ENCODE measurements around the gene WFIKKN2.
A peak's percentile ranks its signal among the peaks of the same experiment; 100 is the strongest.

The WFIKKN2 gene

DNA sequence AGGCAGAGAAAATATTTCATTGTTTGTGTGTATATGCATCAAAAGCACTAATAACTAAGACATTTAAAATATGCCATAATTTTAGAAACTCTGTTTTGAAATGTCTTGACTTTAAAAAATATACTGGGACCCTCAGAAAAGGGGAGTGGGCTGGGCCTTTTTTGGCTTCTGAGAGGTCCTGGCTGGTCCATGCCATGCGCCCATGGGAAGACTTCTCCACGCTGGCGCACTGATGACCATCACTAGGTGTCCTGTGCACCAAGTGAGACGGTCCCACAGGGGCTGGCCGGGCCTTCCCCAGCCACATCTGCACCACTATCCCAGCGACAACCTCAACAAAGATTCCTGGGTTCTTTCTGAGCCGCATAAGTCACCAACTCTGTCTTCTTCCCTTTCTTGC lies 27.0 kb upstream of the WFIKKN2 start:
- DNase-seq (ENCODE audit: low spot score) = no peak

DNA sequence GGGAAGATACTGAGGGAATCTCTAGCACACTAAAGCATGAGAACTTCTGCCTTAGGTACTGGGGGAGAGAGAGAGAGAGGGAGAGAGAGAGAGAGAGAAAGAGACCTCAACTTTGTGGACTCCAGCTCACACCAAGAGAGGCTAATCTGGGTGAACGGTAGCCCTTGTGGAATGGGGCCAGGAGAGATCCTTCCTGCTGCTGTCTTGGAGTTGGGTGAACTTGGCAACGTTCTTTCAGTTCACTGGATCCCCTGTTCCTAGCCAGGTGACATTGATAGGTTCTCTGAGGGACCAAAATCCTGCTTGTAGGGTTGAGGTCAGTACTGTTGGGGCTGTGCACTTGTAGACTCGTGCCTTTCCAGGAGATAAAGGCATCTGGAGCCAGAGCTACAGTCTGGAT lies 26.5 kb upstream of the WFIKKN2 start:
- DNase-seq (ENCODE audit: low spot score) = no peak

DNA sequence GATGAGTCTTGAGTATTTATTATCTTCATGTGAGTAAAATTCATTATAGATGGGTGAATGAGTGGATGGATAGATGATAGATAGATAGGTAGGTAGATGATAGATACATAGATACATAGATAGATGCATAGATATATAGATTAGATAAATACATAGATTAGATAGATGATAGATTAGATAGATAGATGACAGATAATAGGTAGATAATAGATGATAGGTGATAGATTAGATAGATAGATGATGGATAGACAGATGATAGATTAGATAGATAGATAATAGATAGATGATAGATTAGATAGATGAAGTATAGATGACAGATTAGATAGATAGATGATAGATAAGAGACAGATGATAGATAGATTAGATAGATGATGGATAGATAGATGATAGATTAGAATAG lies 21.8 kb upstream of the WFIKKN2 start:
- no peak for DNase-seq (ENCODE audit: low spot score)

DNA sequence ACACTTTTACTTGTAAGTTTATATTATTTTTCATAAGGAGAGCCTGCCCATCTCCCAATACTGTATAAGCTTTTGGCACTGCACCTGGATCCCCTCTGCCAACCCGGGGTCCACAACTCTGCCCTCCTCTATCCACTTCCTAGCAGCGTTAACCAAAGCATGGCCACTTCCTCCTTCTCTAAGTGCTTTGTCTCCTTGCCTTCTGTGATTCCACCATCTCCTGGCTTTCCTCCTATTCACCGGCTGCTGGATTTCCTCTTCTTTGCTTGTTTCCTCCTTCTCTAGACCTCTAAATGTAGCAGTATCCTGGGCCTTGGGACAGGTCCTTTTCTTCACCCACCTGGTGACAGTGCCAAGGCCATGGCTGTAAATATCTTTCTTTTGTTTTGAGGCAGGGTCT lies 20.0 kb upstream of the WFIKKN2 start:
- no peak for DNase-seq (ENCODE audit: low spot score)

DNA sequence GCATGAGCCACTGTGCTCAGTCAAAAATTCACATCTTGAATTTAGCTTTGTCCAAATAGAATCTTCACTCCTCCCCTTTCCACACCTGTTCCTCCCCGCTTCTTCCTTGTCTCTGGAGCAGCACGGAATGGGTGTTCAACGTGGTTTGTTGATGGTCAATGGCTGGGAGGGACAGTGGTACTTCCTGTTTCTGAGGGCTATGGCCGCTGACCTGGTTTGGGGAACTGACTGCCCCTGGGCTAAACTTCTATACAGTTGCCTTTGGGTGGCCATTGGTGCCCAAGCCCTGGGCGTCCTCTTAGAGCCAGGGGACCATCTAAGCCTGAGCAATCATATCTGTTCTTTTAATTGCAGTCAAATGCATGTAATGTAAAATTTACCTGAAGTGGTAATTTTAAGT lies 19.1 kb upstream of the WFIKKN2 start:
- DNase-seq (ENCODE audit: low spot score) = no peak

DNA sequence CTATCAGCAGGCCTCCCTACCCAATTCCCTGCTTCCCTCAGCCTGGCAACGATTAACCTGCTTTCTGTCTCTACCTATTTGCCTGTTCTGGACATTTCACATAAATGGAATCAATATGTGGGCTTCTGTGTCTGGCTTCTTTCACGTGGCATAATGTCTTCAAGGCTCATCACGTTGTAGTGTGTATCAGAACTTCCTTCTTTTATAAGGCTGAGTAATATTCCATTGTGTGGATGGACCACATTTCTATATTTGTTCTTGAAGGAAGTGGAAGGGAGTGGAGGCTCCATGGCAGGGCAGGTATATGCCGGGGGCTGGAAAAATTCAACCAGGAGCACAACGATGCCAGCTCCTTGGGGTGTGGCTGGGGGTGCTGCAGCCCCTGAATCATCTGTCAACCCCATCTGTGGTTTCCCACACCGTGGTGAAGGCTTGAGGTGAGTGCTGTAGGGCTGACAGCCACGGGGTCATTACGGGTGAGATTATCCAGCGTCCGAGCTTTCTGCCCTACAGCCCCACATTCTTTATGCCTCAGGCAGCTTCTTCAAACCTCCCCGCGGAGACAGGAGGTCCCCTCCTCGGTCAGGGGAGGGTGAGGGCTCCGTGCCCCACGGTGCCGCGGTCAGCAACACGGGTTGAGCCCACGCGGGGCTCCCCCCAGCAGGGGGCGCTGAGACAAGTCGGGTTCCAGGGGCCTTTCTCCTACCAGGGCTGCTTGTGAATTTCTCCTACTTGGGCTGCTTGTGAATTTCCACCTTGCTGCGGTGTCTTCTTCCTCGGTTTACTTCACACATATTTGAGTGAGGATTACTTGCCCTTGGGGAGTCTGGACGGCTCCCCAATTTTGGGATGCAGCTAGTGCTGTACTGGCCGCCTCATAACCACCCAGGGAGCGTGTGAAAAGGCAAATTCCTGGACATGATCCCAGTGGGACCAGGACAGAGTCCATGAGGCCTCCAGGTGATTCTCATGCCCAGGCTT lies 18.3 kb upstream of the WFIKKN2 start:
- DNase-seq (ENCODE audit: low spot score) = peak; percentile 80

DNA sequence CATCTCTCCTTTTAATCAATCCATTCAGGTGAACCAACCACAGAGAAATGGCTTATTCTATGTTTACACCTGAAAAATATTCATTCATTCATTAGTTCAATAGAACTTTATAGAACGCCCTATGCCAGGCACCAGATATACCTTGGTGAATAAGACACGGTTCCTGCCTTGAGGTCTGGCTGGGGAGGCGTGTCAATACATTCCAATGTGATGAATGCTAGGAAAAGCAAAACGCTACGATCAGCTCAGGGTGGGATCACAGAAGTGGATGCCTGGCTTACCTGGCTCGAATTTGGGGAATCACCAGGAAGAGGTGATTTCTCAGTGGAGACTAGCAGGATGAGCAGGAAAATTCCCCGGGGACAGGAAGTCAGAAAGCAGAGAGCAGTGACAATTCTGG lies 17.5 kb upstream of the WFIKKN2 start:
- DNase-seq (ENCODE audit: low spot score) = no peak

DNA sequence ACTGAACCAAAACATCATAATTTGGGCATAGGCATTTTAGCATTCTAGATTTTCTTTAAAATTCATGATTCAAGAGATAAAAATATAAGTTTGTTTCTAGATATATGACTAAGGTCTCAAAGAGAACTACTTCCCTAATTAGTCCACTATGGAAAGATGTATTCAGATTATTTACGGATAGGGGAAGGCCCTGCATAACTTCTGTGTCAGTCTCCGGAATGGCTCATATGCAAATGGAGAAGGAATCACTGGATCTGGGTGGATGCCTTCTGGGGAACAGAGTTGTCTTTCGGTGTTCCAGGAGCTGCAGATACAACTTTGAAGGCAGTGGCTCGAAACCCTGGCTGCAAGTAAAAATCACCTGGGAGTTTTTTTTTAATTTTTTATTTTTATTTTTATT lies 17.1 kb upstream of the WFIKKN2 start:
- DNase-seq (ENCODE audit: low spot score) = no peak

DNA sequence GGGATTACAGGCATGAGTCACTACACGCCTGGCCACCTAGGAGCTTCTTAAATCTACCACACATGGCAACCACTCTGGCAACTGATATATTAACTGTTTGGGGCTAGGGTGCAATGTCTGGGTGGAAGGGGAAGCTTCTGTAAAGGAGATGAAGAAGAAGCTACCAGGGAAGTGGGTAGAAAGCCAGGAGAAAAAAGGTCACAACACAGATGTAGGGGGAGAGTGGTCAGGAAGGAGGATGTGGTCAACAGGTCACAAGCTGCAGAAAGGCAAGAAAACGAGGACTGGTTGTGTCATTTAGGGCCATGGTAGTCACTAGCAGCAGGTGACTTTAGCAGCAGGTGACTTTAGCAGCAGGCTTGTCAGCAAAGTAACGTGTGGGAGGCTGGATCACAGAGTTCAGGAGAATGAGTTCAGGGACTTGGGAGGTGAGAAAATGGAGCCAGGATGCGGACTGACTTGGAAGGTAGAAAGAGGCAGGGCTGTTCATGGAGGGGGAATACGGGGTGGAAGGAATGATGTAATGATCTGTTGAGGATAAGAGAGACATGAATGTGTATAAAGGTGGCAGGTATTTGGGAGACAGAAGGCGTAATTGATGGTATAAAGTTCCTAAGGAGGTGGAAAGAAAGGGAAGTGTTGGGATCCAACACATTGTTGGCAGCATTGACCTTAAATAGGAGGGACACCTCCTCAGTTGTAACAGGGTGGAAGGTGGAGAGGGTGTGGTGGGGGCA lies 16.3 kb upstream of the WFIKKN2 start:
- no peak for DNase-seq (ENCODE audit: low spot score)

DNA sequence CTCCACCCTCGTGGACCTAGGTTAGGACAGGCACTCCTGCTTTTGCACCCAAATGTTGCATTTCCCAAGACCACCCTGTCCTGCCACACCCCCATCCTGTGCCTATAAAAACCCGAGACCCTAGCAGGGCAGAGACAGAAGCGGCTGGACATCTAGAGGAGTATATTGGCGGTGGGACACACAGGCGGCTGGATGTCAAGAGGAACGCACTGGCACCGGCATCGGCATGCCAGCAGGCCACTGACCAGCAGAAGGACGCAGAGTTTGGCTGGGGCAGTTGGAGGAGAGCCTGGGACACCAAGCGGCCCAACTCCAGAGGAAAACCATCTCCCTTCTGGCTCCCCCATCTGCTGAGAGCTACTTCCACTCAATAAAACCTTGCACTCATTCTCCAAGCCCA lies 14.7 kb upstream of the WFIKKN2 start:
- DNase-seq (ENCODE audit: low spot score) = no peak

DNA sequence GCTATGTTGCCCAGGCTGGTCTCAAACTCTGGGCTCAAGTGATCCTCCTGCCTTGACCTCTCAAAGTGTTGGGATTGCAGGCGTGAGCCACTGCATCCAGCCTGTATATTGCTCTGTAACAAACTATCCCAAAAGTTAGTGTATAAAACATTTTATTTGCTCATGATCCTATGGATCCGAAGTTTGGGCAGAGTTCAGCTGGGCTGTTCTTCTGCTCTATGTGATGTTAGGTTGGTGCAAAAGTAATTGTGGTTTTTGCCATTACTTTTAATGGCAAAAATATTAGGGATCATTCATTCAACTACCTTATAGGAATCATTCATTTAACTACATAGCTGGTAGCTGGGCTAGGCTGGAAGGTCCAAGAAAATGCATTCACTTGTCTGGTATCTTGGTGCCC lies 12.8 kb upstream of the WFIKKN2 start:
- no peak for DNase-seq (ENCODE audit: low spot score)

DNA sequence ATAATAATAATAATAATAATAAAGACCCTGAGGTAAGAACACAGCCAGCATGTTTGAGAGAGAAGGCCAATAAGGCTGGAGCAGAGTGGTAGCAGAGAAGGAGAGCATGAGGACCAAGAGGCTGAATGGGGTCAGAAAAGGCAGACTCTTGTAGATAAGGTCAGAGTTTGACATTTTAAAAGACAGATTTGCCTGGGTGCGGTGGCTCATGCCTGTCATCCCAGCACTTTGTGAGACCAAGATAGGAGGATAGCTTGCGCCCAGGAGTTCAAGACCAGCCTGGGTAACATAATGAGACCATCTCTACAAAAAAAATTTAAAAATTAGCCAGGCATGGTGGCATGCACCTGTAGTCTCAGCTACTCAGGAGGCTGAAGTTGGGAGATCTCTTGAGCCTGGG lies 11.0 kb upstream of the WFIKKN2 start:
- DNase-seq (ENCODE audit: low spot score) = no peak

DNA sequence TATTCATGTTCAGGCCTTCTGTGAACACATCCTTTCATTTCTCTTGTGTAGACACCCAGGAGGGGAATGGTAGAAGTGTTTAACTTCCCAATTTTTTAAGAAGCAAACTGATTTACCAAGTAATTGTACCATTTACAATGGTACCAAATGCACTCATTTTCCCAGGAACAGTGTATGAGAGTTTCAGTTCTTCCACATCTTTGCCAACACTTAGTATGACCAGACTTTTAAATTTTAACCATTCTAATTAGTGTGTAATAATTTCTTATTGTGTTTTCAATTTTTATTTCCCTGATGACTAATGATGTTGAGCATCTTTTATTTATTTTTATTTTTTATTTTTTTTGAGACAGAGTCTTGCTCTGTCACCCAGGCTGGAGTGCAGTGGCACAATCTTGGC lies 10.2 kb upstream of the WFIKKN2 start:
- DNase-seq (ENCODE audit: low spot score) = no peak

DNA sequence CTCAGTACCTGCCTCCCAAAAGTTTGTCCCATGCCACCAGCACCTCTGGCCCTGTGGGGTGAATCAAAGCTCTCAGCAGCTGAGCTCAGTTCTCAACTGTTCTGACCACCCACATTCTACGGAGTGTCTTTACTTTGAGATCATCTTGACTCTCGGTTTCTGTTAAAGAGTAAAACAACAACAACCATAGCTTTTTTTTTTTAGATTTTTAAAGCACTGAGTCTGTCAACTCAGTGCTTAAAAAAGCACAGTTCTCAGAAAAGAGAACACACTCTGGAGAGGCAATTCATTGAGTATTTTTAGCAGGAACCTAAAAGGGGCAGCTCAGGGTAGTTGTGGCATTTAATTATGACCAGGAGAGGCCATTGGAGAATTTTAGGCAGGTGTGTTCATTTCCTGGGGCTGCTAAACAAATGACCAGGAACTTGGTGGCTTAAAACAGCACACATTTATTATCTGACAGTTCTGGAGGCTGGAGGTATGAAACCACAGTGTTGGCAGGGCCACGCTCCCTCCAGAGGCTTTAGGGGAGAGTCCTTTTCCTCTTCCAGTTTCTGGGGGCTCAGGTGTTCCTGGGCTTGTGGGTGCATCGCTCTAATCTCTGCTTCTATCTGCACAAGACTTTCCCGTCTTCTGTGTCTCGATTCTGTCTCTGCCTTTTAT lies 6.7 kb upstream of the WFIKKN2 start:
- no peak for DNase-seq (ENCODE audit: low spot score)

DNA sequence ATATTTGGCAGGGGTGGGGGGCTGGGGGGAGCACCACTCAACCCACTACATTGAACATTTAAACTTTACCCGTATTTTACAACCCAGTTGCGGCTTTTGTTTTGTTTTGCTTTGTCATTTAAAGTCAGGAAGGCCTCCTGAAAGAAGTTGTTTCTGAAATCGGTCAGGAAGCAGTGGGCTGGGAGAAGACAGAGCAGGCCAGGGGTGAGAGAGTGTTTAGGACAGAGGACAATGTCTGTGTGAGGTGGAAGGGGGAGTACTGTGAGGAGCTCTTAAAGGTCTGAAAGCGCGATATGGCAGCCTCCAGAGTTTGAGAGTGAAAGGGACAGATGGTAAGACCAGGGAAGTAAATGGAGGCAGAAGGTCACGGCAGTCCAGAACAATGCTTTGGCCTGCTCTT lies 6.1 kb upstream of the WFIKKN2 start:
- DNase-seq (ENCODE audit: low spot score) = no peak

DNA sequence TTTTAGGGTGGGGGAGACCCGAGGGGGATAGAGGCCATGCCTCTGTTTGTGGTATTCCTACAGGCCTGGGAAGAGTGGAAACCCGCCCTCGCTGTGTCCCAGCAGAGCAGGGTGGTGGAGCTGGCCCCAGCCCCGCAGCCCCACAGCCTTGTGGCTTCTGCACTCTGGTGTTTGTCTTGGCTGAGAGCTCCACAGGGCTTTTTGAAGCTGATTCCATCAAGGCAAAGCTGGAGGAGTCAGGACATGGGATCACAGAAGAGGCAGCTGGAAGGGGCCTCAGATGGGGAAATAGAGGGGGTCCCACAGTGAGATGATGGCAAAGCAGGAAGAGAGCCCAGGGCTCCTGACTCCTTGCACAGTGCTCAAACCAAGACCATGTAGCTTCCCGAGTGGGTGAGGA lies 5.0 kb upstream of the WFIKKN2 start:
- no peak for DNase-seq (ENCODE audit: low spot score)

DNA sequence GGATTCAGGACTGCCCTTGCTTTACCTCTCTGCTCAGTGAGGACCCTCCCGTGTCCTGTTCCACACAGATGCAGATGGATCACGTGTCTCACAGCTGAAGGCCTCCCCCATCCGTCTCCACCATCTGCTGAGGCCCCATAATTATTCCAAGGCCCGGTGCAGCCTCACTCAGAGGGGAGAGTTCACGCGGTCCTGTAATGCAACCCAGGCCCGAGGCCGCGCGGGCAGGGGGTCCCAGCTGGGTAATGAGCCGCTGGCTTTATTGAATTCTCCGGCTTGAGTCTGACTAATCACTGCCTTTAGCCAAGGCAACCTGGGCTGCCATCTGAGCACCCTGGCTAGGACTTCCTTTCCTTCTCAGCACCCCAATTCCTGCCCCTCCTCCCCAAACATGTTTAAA lies 4.4 kb upstream of the WFIKKN2 start:
- DNase-seq (ENCODE audit: low spot score) = peak; percentile 57

DNA sequence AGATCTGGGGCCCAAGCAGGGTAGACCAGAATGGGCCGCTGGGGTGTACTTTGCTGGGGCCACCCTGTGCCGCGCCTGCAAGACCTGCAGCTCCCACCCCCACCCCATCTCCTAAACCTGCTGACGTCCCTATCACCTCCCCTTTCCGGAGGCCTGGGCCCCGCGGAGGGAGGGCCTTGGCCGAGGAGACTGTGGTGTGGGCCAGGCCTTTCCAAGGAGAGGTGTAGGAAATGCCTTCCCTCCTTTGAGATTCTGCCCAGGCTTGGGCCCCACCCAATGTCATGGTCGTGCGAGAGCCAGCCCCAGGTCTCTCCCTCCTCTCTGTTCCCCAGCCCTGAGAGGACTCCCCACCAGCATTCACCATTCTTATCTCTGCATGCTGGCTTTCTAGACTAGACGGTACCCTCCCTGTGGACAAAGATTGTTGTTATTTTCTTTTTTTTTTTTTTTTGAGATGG lies 3.9 kb upstream of the WFIKKN2 start:
- DNase-seq (ENCODE audit: low spot score) = peak; percentile 62

DNA sequence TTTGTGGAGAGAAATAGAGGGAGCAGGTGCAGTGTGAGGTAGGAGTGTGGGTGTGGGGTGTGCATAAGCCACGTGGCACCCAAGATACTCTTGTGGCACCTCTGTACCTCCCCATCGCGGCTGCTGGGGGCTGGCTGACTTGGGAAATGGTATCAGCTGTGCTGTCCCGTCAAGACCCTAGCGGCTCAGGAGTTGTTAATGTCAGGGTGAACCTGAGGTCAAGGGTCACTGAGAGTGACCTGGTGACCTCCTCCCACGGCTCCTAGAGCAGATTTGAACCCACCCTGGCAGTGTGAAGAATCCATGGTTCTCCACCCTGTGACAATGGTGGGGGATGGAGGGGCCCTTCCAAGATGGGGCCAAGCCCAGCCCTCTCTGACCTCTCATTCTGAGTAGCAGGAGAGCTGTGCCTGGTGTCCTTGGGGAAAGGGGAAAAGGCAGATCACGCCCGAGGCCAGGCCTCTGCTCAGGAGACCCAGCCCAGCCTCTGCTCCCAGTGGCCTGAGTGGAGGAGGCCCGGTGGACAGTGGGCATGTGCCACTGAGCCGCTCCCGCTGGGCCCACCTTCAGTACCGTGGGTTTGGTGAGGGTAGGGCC lies 3.0 kb upstream of the WFIKKN2 start:
- DNase-seq (ENCODE audit: low spot score) = no peak

DNA sequence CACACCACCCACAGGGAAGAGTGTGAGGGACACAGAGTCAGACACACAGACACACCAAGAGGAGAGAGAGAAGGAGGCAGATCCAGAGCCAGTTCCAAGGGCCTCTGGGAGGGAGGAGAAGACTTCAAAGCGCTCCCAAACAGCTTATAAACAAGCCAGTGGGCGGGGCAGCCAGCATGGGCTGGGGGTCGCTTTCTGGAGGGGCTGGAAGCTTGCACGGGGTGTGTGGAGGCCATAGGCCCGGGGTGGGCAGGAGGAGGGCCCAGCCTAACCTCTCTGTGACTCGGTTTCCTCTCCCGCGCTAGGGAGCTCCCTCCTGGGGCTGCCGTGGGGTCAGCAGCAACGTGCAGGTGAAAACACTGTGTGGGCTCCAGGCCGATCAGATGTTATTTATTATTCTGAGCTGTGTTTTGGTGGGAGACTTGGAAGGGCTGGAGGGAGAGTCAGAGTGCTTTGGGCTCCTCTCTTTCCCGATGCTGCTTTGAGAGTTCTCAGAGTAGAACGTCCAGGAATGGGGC lies 2.5 kb upstream of the WFIKKN2 start:
- no peak for DNase-seq (ENCODE audit: low spot score)

DNA sequence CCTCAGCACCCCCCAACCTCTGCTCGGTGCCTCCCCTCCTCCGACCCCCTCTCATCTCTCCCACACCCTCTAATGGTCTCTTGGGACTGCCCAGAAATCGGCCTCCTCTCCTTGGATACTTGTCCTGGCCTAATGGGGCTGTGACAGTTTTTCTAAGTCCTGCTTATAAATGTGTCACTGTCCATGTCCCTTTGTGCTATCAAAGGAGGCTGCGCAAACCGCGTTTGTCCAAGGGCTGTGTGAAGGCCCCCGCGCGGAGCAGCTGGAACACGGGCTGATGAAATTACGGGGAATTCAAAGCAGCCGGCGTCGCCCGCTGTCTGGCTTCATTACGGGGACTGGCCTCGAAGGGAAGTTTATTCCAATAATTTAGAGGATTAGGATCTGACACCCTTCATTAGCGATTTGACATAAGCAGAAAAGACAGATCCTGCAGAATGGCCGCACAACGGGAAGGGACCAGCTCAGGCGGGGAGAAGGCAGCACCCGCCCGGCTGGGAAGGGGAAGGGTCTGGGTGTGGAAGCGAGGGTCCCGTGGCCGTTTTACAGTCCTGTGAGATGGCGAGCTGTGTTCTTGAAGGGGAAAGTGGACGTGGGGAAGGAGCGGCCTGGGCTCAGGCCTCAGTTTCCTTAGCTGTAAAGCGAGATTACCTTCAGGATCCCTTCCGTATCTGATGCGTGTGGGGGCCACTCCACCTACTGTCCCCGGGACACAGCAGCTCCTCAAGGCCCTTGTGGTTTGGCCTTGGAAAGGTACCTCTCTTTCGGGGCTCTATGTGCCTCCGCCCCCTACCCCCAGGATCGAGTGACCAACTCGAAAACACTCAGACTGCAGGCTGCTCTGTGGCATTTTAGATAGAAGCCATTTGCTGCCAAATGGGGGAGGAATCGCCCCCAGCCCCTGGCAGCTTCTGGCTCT lies 1.6 kb upstream of the WFIKKN2 start:
- no peak for DNase-seq (ENCODE audit: low spot score)

All from iPS-NIHi11 (cell line).